K562 (cell line): Measurements from ENCODE around the gene SYT3. TPM values are rescaled to one million over a fixed set of nuclear protein-coding genes. Genes with fewer than 3 reads are reported as not detected.

Experiments used
- ATAC-seq: fragments of 200-7000 bp; cut with Tn5 transposase; 3 replicates; pipeline ENCODE4 v1.9.1; 2020; ENCODE audit warnings: moderate library complexity
- BruUV-seq: library from RNA; stranded (reverse); fragments of 400-500 nt; replicated peaks from 2 replicates; lab custom pipeline; 2021; lab: Mats Ljungman, UMichigan
- CTCF ChIA-PET: fragments of 300-600 bp; formaldehyde crosslinking; extraction: SDS; loops from one replicate; lab custom pipeline; 2021; ENCODE audit warnings: low intra/inter-chr PET ratio; lab: Yijun Ruan, JAX
- POLR2A ChIA-PET: fragments of 300-600, 350-650 bp; sonication (Branson Sonifier 250); formaldehyde crosslinking; extraction: SDS; loops from one replicate; lab custom pipeline; 2021; ENCODE audit warnings: antibody characterized with exemption, inconsistent platforms; lab: Yijun Ruan, JAX
- DNase-seq, 4 experiments: peaks; one replicate each; pipeline versions ENCODE4 v3.0.0 to v3.0.0-alpha.2; 2011 to 2018; ENCODE audit warnings: low spot score in 3 of 4, mixed read lengths in 3 of 4; ENCODE audit errors: extremely low read depth in 1 of 4
- FAIRE-seq: peaks from 2 replicates; lab custom pipeline; 2011; peaks lifted over from hg19 to GRCh38; lab: Jason Lieb, UNC
- H2AFZ ChIP-seq: 2 replicates; pipeline ENCODE4 v1.6.0; 2011; ENCODE audit warnings: low read depth, low read length, control low read depth, inconsistent platforms
- H3K27ac ChIP-seq: fragments of 200-600 bp; 3 replicates; pipeline ENCODE4 v1.8.0; 2011; ENCODE audit warnings: low read depth, mild to moderate bottlenecking, control low read depth, inconsistent platforms, low read length, moderate library complexity, mixed read lengths; ENCODE audit errors: extremely low read depth
- H3K27me3 ChIP-seq, 2 experiments: fragments of 300-600 bp in 1 of 2; 2 replicates in 1 of 2; 3 replicates in 1 of 2; pipeline versions ENCODE4 v1.6.0 to v1.8.0; 2011; ENCODE audit warnings: inconsistent platforms in 2 of 2, low read length in 2 of 2, mild to moderate bottlenecking in 1 of 2, mixed read lengths in 1 of 2, moderate library complexity in 1 of 2; ENCODE audit not compliant: control insufficient read depth in 2 of 2, insufficient read depth in 2 of 2
- H3K36me3 ChIP-seq: fragments of 300-600 bp; 3 replicates; pipeline ENCODE4 v1.8.0; 2011; ENCODE audit warnings: mild to moderate bottlenecking, low read length, inconsistent platforms; ENCODE audit not compliant: control insufficient read depth, insufficient read depth
- H3K4me1 ChIP-seq, 2 experiments: fragments of 200-600 bp in 1 of 2; replicated peaks in 1 of 2; 2 replicates in 1 of 2; 3 replicates in 1 of 2; pipeline versions ENCODE4 v1.5.1 to v1.8.0; 2011; ENCODE audit warnings: inconsistent platforms in 2 of 2, low read length in 2 of 2, mild to moderate bottlenecking in 1 of 2, mixed read lengths in 1 of 2, moderate library complexity in 1 of 2; ENCODE audit not compliant: control insufficient read depth in 2 of 2, insufficient read depth in 2 of 2
- H3K4me2 ChIP-seq: 2 replicates; pipeline ENCODE4 v1.6.1; 2011; ENCODE audit warnings: low read length, control low read depth, inconsistent platforms, mixed read lengths; ENCODE audit not compliant: insufficient read depth
- H3K4me3 ChIP-seq: fragments of 200-600 bp; sonication (generic), shearing (Covaris generic); 2 replicates; pipeline ENCODE4 v1.5.1; 2016; ENCODE audit warnings: control low read depth, inconsistent platforms
- H3K79me2 ChIP-seq: fragments of 200-600 bp; 3 replicates; pipeline ENCODE4 v1.8.0; 2011; ENCODE audit warnings: low read length, inconsistent platforms; ENCODE audit not compliant: control insufficient read depth, insufficient read depth
- H3K9ac ChIP-seq, 2 experiments: 2 replicates each; pipeline versions ENCODE4 v1.6.0 to v1.6.1; 2011; ENCODE audit warnings: low read depth in 2 of 2, low read length in 2 of 2, control low read depth in 1 of 2, inconsistent platforms in 1 of 2, mild to moderate bottlenecking in 1 of 2, mixed read lengths in 1 of 2; ENCODE audit not compliant: insufficient read depth in 1 of 2
- H3K9me1 ChIP-seq: one replicate; pipeline ENCODE4 v1.6.0; 2011; ENCODE audit warnings: inconsistent platforms, mild to moderate bottlenecking, low read length, moderate library complexity; ENCODE audit not compliant: control insufficient read depth, insufficient read depth
- H3K9me3 ChIP-seq: replicated peaks from 2 replicates; pipeline ENCODE4 v1.5.1; 2011; ENCODE audit warnings: low read depth, low read length, inconsistent platforms; ENCODE audit not compliant: control insufficient read depth, insufficient read depth
- H4K20me1 ChIP-seq: replicated peaks from 2 replicates; pipeline ENCODE4 v1.6.1; 2011; ENCODE audit warnings: low read length, inconsistent platforms, mixed read lengths; ENCODE audit not compliant: control insufficient read depth, insufficient read depth
- CBX3 ChIP-seq, 2 experiments: IDR thresholded peaks; 1 replicate in 1 of 2; 2 replicates in 1 of 2; pipeline ENCODE4 v1.6.1; 2012; ENCODE audit warnings: inconsistent platforms in 2 of 2, low read length in 2 of 2, borderline replicate concordance in 1 of 2, control low read depth in 1 of 2
- CBX5 ChIP-seq: IDR thresholded peaks from 2 replicates; pipeline ENCODE4 v1.6.1; 2014; ENCODE audit warnings: low read depth, borderline replicate concordance
- HMG20A ChIP-seq: fragments of 450-650 bp; formaldehyde crosslinking; conservative IDR thresholded peaks from 2 replicates; pipeline ENCODE4 v1.4.0; 2020; ENCODE audit warnings: mild to moderate bottlenecking, mixed read lengths
- NFRKB ChIP-seq: fragments of 450-650 bp; IDR thresholded peaks from 2 replicates; pipeline ENCODE4 v1.6.1; 2016; ENCODE audit warnings: low read depth
- PTBP1 ChIP-seq: fragments of 200-400 bp; formaldehyde crosslinking; IDR thresholded peaks from 2 replicates; pipeline ENCODE4 v1.6.1; 2017; ENCODE audit warnings: low read depth, low read length
- TRIM28 ChIP-seq: fragments of 450-650 bp; IDR thresholded peaks from 2 replicates; pipeline ENCODE4 v1.6.1; 2017
- ZEB2 ChIP-seq: fragments of 450-650 bp; IDR thresholded peaks from 2 replicates; pipeline ENCODE4 v1.6.1; 2016
- ZFPM2 ChIP-seq: fragments of 250-450 bp; sonication (Bioruptor Pico); IDR thresholded peaks from 2 replicates; pipeline ENCODE4 v1.5.1; 2022; ENCODE audit warnings: mild to moderate bottlenecking
- WGBS: fragments of 100-300 bp; shearing (Covaris generic); methylation state at CpG from one replicate; pipeline ENCODE4 v1.1.6; 2016; ENCODE audit warnings: low coverage, mixed read lengths; ENCODE audit not compliant: insufficient coverage; ENCODE audit errors: missing lambda C conversion rate; 5-methylcytosine and 5-hydroxymethylcytosine counted together
- in situ Hi-C: fragments of 300-500 bp; cut with MboI; formaldehyde crosslinking; loops from 4 replicates; pipeline ENCODE4 v1.15.0; 2018; ENCODE audit warnings: inconsistent platforms, mixed read lengths
- intact Hi-C: fragments of 100-400 bp; cut with micrococcal nuclease; formaldehyde crosslinking; loops from 2 replicates; pipeline ENCODE4 v1.14.2; 2022
- polyA plus RNA-seq, 8 experiments: library from polyadenylated mRNA; depleted of rRNA in 4 of 8; stranded (reverse) in 5 of 8; unstranded in 3 of 8; fragments of >200 nt; fragmentation: Nextera tagmentation in 2 of 8; fragmentation: Illumina TruSeq in 1 of 8; extraction: Ambion mirVana in 2 of 8; extraction: Trizol in 1 of 8; gene quantifications; 2 replicates each; pipeline versions ENCODE4 v1.2.1 to v1.2.3, GENCODE V29; 2011 to 2014; ENCODE audit warnings: inconsistent platforms in 1 of 8, missing spikeins in 1 of 8
- total RNA-seq, 7 experiments: library from RNA; depleted of rRNA in 6 of 7; stranded (reverse); fragments of >200 nt in 6 of 7; fragmentation: Illumina TruSeq in 2 of 7; extraction: Trizol in 2 of 7; gene quantifications; 2 replicates each; pipeline versions ENCODE4 v1.2.1 to v1.2.3, GENCODE V29; 2011 to 2021; ENCODE audit warnings: low replicate concordance in 1 of 7
- TF ChIP-seq, protein P1 (sequence below): fragments of 250-450 bp; sonication (Bioruptor Pico); IDR thresholded peaks from 2 replicates; pipeline ENCODE4 v1.5.0; 2022; ENCODE audit warnings: mild to moderate bottlenecking

Gene SYT3
- total and polyA plus RNA-seq, 9 of the 15 experiments (the other 6 are each of a cell fraction or from before 2014, with no cell fraction given), result 0.36 to 2.0 (median 0.54) TPM; not detected in 2

DNA sequence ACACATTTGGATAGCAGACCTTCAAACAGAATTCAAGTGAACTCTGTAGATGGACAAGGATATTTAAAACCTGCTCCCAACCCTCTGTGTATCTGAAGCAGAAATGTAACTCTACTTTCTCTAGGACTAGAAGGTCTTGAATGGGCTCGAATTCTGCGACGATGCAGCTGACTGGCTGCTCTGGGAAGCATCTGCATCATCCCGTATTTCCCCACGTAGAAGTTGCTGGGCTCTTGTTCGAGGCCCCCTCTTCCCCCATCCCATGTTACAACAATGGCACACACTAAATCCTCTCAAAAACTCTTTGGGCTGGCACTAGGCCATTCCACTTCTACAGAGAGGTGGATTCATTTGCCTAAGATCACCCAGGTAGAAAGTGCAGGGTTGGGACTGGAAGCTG is 24.5 kb upstream of the SYT3 start:
- peaks cover 1% of the 10 kb centered on the region; the same call in 1 of the 3 replicates for H3K79me2 ChIP-seq
- no peak overlapping the region for H3K9ac ChIP-seq
- no peak overlapping the region for H3K4me3 ChIP-seq
- no TSS peak for BruUV-seq
- H4K20me1 ChIP-seq, result peaks cover 2% of the 10 kb centered on the region; the same call in 1 of the 2 replicates
- H3K4me2 ChIP-seq, result no peak overlapping the region
- H3K4me1 ChIP-seq, result peaks cover 0 to 55% of the 10 kb centered on the region in 2 experiments; a peak in 4 of 5 replicates
- in situ Hi-C loops, result no loop called here
- no peak overlapping the region for H3K27ac ChIP-seq
- no peaks in the 10 kb centered on the region for H3K36me3 ChIP-seq
- TF ChIP-seq CBX5 (peak; percentile 79; the same call in 1 of the 2 replicates), TRIM28 (peak; percentile 68; the same call in 1 of the 2 replicates), HMG20A (CRISPR knock-in tag) (no peak), PTBP1 (no peak), ZFPM2 (CRISPR knock-in tag) (no peak), CBX3 (IDR thresholded peaks at IDR 0.05; ENCODE audit: borderline replicate concordance in 1 of 2, low read length in 2 of 2) (peak in 1 of 2 experiments; percentile 87; a peak in 2 of 3 replicates), NFRKB (no peak), ZEB2 (no peak)
- TF ChIP-seq, protein P1, sequence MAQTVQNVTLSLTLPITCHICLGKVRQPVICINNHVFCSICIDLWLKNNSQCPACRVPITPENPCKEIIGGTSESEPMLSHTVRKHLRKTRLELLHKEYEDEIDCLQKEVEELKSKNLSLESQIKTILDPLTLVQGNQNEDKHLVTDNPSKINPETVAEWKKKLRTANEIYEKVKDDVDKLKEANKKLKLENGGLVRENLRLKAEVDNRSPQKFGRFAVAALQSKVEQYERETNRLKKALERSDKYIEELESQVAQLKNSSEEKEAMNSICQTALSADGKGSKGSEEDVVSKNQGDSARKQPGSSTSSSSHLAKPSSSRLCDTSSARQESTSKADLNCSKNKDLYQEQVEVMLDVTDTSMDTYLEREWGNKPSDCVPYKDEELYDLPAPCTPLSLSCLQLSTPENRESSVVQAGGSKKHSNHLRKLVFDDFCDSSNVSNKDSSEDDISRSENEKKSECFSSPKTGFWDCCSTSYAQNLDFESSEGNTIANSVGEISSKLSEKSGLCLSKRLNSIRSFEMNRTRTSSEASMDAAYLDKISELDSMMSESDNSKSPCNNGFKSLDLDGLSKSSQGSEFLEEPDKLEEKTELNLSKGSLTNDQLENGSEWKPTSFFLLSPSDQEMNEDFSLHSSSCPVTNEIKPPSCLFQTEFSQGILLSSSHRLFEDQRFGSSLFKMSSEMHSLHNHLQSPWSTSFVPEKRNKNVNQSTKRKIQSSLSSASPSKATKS, result no peak
- 67% methylated on average over 6 of the region's 6 CpGs for WGBS
- ChIA-PET CTCF (interaction anchor here (0.7 to 0.8 kb wide), 2 partner anchors 108 to 120 kb away, joined by 4 to 5 read pairs; no protein-coding TSS in a partner anchor), POLR2A (interaction anchor here (0.6 kb wide), 1 partner anchor 179 kb away, joined by 3 read pairs; no protein-coding TSS in a partner anchor)
- H3K9me1 ChIP-seq, result no peaks in the 10 kb centered on the region
- intact Hi-C loops, result no loop called here
- no peak overlapping the region for H2AFZ ChIP-seq
- FAIRE-seq, result no peak
- peaks cover 9% of the 10 kb centered on the region for H3K9me3 ChIP-seq
- ATAC-seq, result no peak
- no peak for DNase-seq
- peaks cover 0 to 5% of the 10 kb centered on the region in 2 experiments; a peak in 2 of 5 replicates for H3K27me3 ChIP-seq
